Upper lobe of left lung (tissue), 4 donors: Measurements from ENCODE around the gene TRIM65.

Experiments used
- EP300 ChIP-seq, 4 donors: sonication (generic); formaldehyde crosslinking; IDR thresholded peaks; one replicate each; pipeline ENCODE4 v1.5.1; 2017; ENCODE audit warnings: antibody characterized with exemption in 4 of 4, control low read depth in 2 of 4
- POLR2AphosphoS5 ChIP-seq, 2 donors: sonication (generic); formaldehyde crosslinking; IDR thresholded peaks; one replicate each; pipeline ENCODE4 v1.5.1; 2017; ENCODE audit warnings: antibody characterized with exemption in 2 of 2
- TF ChIP-seq, protein P1 (sequence below), 6 experiments: fragments of 450-650 bp in 4 of 6; fragments of 200-600 bp in 2 of 6; sonication (generic) in 2 of 6; IDR thresholded peaks; one replicate each; pipeline ENCODE4 v1.5.1; 2016 to 2019; ENCODE audit warnings: antibody characterized with exemption in 6 of 6

DNA sequence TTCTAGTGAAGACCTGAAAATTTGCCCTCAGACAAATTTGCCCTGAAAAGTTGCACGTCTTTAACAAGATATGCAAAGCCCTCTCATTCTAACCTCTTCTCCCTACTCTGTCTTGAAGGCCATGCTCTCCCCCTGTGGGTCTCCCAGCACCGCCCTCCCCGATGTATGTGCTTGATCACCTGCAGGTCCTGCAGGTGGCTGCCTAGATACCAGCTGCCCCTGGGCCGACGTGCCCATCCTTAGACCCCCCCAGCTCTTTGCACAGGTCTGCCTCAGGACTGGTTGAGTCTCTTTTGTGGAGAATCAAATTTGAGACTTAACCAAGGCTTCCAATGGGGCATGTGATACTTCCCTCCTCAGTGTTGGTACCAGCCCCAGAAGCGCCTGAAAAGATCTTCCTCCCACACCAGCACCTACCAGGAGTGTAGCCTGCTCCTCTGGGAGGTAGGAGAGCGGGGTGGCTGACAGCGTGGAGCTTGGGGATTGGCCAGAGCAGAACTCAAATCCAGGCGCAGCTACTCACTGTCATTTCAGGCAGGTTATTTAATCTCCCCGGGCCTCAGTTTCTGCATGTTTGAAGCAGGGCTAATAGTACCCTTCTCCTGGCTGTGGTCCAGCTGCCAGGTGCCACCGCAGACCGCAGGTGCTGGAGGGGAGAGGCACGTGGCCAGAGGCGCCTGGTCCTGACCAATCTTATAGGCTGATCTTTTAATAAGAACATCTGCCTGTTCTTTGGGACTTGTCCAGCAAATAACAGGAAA lies 12.5 kb upstream of the TRIM65 start:
- TF ChIP-seq POLR2AphosphoS5 (IDR thresholded peaks at IDR 0.05) (no peak), EP300 (IDR thresholded peaks at IDR 0.05) (no peak)
- TF ChIP-seq, protein P1, sequence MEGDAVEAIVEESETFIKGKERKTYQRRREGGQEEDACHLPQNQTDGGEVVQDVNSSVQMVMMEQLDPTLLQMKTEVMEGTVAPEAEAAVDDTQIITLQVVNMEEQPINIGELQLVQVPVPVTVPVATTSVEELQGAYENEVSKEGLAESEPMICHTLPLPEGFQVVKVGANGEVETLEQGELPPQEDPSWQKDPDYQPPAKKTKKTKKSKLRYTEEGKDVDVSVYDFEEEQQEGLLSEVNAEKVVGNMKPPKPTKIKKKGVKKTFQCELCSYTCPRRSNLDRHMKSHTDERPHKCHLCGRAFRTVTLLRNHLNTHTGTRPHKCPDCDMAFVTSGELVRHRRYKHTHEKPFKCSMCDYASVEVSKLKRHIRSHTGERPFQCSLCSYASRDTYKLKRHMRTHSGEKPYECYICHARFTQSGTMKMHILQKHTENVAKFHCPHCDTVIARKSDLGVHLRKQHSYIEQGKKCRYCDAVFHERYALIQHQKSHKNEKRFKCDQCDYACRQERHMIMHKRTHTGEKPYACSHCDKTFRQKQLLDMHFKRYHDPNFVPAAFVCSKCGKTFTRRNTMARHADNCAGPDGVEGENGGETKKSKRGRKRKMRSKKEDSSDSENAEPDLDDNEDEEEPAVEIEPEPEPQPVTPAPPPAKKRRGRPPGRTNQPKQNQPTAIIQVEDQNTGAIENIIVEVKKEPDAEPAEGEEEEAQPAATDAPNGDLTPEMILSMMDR (IDR thresholded peaks at IDR 0.05), result no peak
